Left ventricle myocardium superior (tissue), 1 donor: ENCODE data around the gene VMAC. TPM values are rescaled to one million over a fixed set of nuclear protein-coding genes. Genes with fewer than 3 reads are reported as not detected.

ENCODE experiments used
- ATAC-seq: fragments of 200-7000 bp; cut with Tn5 transposase; one replicate; pipeline ENCODE4 v1.9.1; 2020; ENCODE audit warnings: mild to moderate bottlenecking, moderate library complexity
- DNase-seq: peaks from one replicate; pipeline ENCODE4 v3.0.0-alpha.2; 2020
- intact Hi-C: fragments of 100-400 bp; cut with micrococcal nuclease; formaldehyde crosslinking; loops from one replicate; pipeline ENCODE4 v1.11.0; 2022
- total RNA-seq: library from RNA; stranded (reverse); fragmentation: NEBNext Ultra II Directional; extraction: Animal tissue kit (Norgen Biotek cat#: 25700); gene quantifications from one replicate; pipeline ENCODE4 v1.2.1, GENCODE V29; 2021
- donor health status: DM: no; HTN: yes; CAD: no; lungs with severe emphysema.

VMAC gene
- total RNA-seq, 1 donor from 2014 or later: 2.2 TPM

- ATAC-seq: no peak
- intact Hi-C loops: no loop called here
- DNase-seq: no peak
These were observed 17.0 kb downstream of the VMAC start for GRCh38 chr19:5921516-5922160.

GRCh38 chr19:5922161-5922545 is 17.5 kb downstream of the VMAC start:
- no peak for ATAC-seq
- intact Hi-C loops: no loop called here
- no peak for DNase-seq

GRCh38 chr19:5923356-5923755 is 18.7 kb downstream of the VMAC start:
- DNase-seq (no peak), ATAC-seq (no peak)
- intact Hi-C loops: no loop called here

- intact Hi-C loops: no loop called here
- ATAC-seq (no peak), DNase-seq (no peak)
These were observed 21.3 kb downstream of the VMAC start for GRCh38 chr19:5925830-5926427.

- intact Hi-C loops: no loop called here
- DNase-seq (peak; percentile 64), ATAC-seq (peak; percentile 89)
These were observed 22.2 kb downstream of the VMAC start for GRCh38 chr19:5926641-5927440.

GRCh38 chr19:5927441-5927821 is 22.8 kb downstream of the VMAC start:
- intact Hi-C loops: no loop called here
- ATAC-seq (no peak), DNase-seq (no peak)

- DNase-seq: no peak
- intact Hi-C loops: no loop called here
- ATAC-seq: no peak
These were observed 24.5 kb downstream of the VMAC start for GRCh38 chr19:5929179-5929578.

GRCh38 chr19:5929625-5930024 is 25.0 kb downstream of the VMAC start:
- DNase-seq (no peak), ATAC-seq (no peak)
- intact Hi-C loops: no loop called here

- DNase-seq: no peak
- ATAC-seq: no peak
- intact Hi-C loops: no loop called here
These were observed 26.6 kb downstream of the VMAC start for GRCh38 chr19:5931251-5931650.

GRCh38 chr19:5932146-5932545 is 27.5 kb downstream of the VMAC start:
- ATAC-seq (no peak), DNase-seq (no peak)
- intact Hi-C loops: no loop called here

GRCh38 chr19:5932609-5933262 is 28.1 kb downstream of the VMAC start:
- intact Hi-C loops: no loop called here
- ATAC-seq: no peak
- DNase-seq: no peak

- intact Hi-C loops: no loop called here
- no peak for DNase-seq
- no peak for ATAC-seq
These were observed 28.9 kb downstream of the VMAC start for GRCh38 chr19:5933391-5934068.

GRCh38 chr19:5934069-5934401 is 29.4 kb downstream of the VMAC start:
- ATAC-seq (no peak), DNase-seq (no peak)
- intact Hi-C loops: no loop called here

GRCh38 chr19:5934774-5935472 is 30.3 kb downstream of the VMAC start:
- ATAC-seq (peak; percentile 68), DNase-seq (peak; percentile 65)
- intact Hi-C loops: no loop called here

- ATAC-seq (peak; percentile 48), DNase-seq (no peak)
- intact Hi-C loops: no loop called here
These were observed 31.0 kb downstream of the VMAC start for GRCh38 chr19:5935473-5936291.

- intact Hi-C loops: no loop called here
- ATAC-seq (no peak), DNase-seq (no peak)
These were observed 31.6 kb downstream of the VMAC start for GRCh38 chr19:5936292-5936592.

- intact Hi-C loops: no loop called here
- ATAC-seq (no peak), DNase-seq (no peak)
These were observed 32.9 kb downstream of the VMAC start for GRCh38 chr19:5937550-5937949.
